ENCODE data around the gene PTPRD. TPM values are rescaled to one million over a fixed set of nuclear protein-coding genes. Genes with fewer than 3 reads are reported as not detected.

The PTPRD gene
- total RNA-seq, 3 donors from 2014 or later: 2.9 to 5.4 (median 3.6) TPM

GRCh38 chr9:8644571-8644970 lies 1968.2 kb downstream of the PTPRD start:
- intact Hi-C loops (cut with DNase I; ENCODE audit: low total_unique reads): no loop called here
- TF ChIP-seq CTCF (IDR thresholded peaks at IDR 0.05): no peak
- no peak for TF ChIP-seq POLR2A (IDR thresholded peaks at IDR 0.05)
- no peak for TF ChIP-seq POLR2AphosphoS5 (IDR thresholded peaks at IDR 0.05)
- H3K4me3 ChIP-seq: no peak overlapping the region
- no peak for DNase-seq (ENCODE audit: low spot score in 2 of 2)
- no peak overlapping the region for H3K27ac ChIP-seq
- no peaks in the 10 kb centered on the region for H3K27me3 ChIP-seq
- no peaks in the 10 kb centered on the region for H3K36me3 ChIP-seq
- H3K4me1 ChIP-seq: no peaks in the 10 kb centered on the region
- H3K9me3 ChIP-seq: no peaks in the 10 kb centered on the region

GRCh38 chr9:8643896-8644295 lies 1968.9 kb downstream of the PTPRD start:
- no peaks in the 10 kb centered on the region for H3K27me3 ChIP-seq
- DNase-seq (ENCODE audit: low spot score in 2 of 2): no peak
- no peak for TF ChIP-seq CTCF (IDR thresholded peaks at IDR 0.05)
- TF ChIP-seq POLR2A (IDR thresholded peaks at IDR 0.05): no peak
- no peak for TF ChIP-seq POLR2AphosphoS5 (IDR thresholded peaks at IDR 0.05)
- H3K4me3 ChIP-seq: no peak overlapping the region
- no peaks in the 10 kb centered on the region for H3K36me3 ChIP-seq
- H3K27ac ChIP-seq: no peak overlapping the region
- intact Hi-C loops (cut with DNase I; ENCODE audit: low total_unique reads): no loop called here
- no peaks in the 10 kb centered on the region for H3K4me1 ChIP-seq
- H3K9me3 ChIP-seq: no peaks in the 10 kb centered on the region

GRCh38 chr9:8643464-8643863 lies 1969.3 kb downstream of the PTPRD start:
- no peak for TF ChIP-seq CTCF (IDR thresholded peaks at IDR 0.05)
- no peak for TF ChIP-seq POLR2AphosphoS5 (IDR thresholded peaks at IDR 0.05)
- TF ChIP-seq POLR2A (IDR thresholded peaks at IDR 0.05): no peak

GRCh38 chr9:8640761-8641160 lies 1972.0 kb downstream of the PTPRD start:
- intact Hi-C loops (cut with DNase I; ENCODE audit: low total_unique reads): no loop called here
- TF ChIP-seq CTCF (IDR thresholded peaks at IDR 0.05) (no peak), POLR2A (IDR thresholded peaks at IDR 0.05) (no peak), POLR2AphosphoS5 (IDR thresholded peaks at IDR 0.05) (no peak)
- Histone ChIP-seq H3K4me1 (no peaks in the 10 kb centered on the region), H3K9me3 (no peaks in the 10 kb centered on the region), H3K4me3 (no peak overlapping the region), H3K27me3 (no peaks in the 10 kb centered on the region), H3K36me3 (no peaks in the 10 kb centered on the region), H3K27ac (no peak overlapping the region)
- DNase-seq (ENCODE audit: low spot score in 2 of 2): no peak

More at GRCh38 chr9:8643464-8643863, 1969.3 kb downstream of the PTPRD start:
- Histone ChIP-seq H3K4me3 (no peak overlapping the region), H3K4me1 (no peaks in the 10 kb centered on the region), H3K27ac (no peak overlapping the region), H3K9me3 (no peaks in the 10 kb centered on the region), H3K27me3 (no peaks in the 10 kb centered on the region), H3K36me3 (no peaks in the 10 kb centered on the region)
- DNase-seq (ENCODE audit: low spot score in 2 of 2): no peak
- intact Hi-C loops (cut with DNase I; ENCODE audit: low total_unique reads): no loop called here

GRCh38 chr9:8637626-8638025 lies 1975.2 kb downstream of the PTPRD start:
- H3K4me3 ChIP-seq: no peak overlapping the region
- no peak for DNase-seq (ENCODE audit: low spot score in 2 of 2)
- H3K36me3 ChIP-seq: no peaks in the 10 kb centered on the region
- no peak overlapping the region for H3K27ac ChIP-seq
- H3K9me3 ChIP-seq: no peaks in the 10 kb centered on the region
- no peak for TF ChIP-seq POLR2A (IDR thresholded peaks at IDR 0.05)
- intact Hi-C loops (cut with DNase I; ENCODE audit: low total_unique reads): no loop called here
- no peaks in the 10 kb centered on the region for H3K4me1 ChIP-seq
- no peaks in the 10 kb centered on the region for H3K27me3 ChIP-seq

- no peak for TF ChIP-seq POLR2A (IDR thresholded peaks at IDR 0.05)
- no peak for TF ChIP-seq POLR2AphosphoS5 (IDR thresholded peaks at IDR 0.05)
- no peak for TF ChIP-seq CTCF (IDR thresholded peaks at IDR 0.05)
- Histone ChIP-seq H3K4me1 (no peaks in the 10 kb centered on the region), H3K9me3 (no peaks in the 10 kb centered on the region), H3K27ac (no peak overlapping the region), H3K4me3 (no peak overlapping the region), H3K36me3 (no peaks in the 10 kb centered on the region), H3K27me3 (no peaks in the 10 kb centered on the region)
- no peak for DNase-seq (ENCODE audit: low spot score in 2 of 2)
- intact Hi-C loops (cut with DNase I; ENCODE audit: low total_unique reads): no loop called here
Observed at GRCh38 chr9:8633784-8634183, 1979.0 kb downstream of the PTPRD start.
